Fibroblast of lung (primary cell): Measurements from ENCODE around the gene TULP1.
"Not testable (repeated sequence)": the region's sequence is repeated elsewhere in the genome, so short reads cannot be mapped to it uniquely, and the experiment has no call there.

Source experiments
- CTCF ChIP-seq, 2 donors: IDR thresholded peaks in 1 of 2; conservative IDR thresholded peaks in 1 of 2; 1 replicate in 1 of 2; 2 replicates in 1 of 2; pipeline ENCODE4 v1.5.1; 2011 to 2012; ENCODE audit warnings: low read length in 2 of 2, control low read depth in 1 of 2, inconsistent platforms in 1 of 2, low read depth in 1 of 2, mild to moderate bottlenecking in 1 of 2
- EZH2 ChIP-seq: IDR thresholded peaks from 2 replicates; pipeline ENCODE4 v1.5.1; 2012; ENCODE audit warnings: low read length, control low read depth, mild to moderate bottlenecking; ENCODE audit errors: missing control alignments

- TF ChIP-seq CTCF (conservative IDR thresholded peaks at IDR 0.05 in 1 of 2, IDR thresholded peaks at IDR 0.05 in 1 of 2; ENCODE audit: low read depth in 1 of 2, low read length in 2 of 2); EZH2: not testable (repeated sequence)
These were observed 23.2 kb upstream of the TULP1 start for GRCh38 chr6:35535847-35536246.
